ENCODE measurements around the gene TECPR2. TPM values are rescaled to one million over a fixed set of nuclear protein-coding genes. Genes with fewer than 3 reads are reported as not detected.

Gene TECPR2
- total RNA-seq, 1 donor from 2014 or later = 21.4 TPM

DNA sequence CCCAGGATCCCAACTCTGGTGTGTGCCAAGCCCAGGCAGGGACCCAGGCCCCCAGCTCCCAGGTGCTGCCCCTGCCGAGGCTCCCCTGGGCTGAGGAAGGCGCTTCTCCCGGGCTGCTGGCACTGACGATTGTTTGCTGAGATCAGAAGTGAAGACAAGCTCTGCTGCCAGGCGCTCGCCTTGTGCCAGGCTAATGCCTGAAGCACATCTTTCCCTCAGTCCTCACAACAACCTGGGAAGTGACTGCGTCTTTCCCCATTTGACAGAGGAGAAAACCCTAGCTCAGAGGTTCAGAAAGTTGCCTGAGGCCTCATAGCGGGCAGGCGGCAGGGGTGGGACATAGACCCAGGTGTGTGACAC, 110.0 kb downstream of the TECPR2 start:
- TF ChIP-seq, protein P1, sequence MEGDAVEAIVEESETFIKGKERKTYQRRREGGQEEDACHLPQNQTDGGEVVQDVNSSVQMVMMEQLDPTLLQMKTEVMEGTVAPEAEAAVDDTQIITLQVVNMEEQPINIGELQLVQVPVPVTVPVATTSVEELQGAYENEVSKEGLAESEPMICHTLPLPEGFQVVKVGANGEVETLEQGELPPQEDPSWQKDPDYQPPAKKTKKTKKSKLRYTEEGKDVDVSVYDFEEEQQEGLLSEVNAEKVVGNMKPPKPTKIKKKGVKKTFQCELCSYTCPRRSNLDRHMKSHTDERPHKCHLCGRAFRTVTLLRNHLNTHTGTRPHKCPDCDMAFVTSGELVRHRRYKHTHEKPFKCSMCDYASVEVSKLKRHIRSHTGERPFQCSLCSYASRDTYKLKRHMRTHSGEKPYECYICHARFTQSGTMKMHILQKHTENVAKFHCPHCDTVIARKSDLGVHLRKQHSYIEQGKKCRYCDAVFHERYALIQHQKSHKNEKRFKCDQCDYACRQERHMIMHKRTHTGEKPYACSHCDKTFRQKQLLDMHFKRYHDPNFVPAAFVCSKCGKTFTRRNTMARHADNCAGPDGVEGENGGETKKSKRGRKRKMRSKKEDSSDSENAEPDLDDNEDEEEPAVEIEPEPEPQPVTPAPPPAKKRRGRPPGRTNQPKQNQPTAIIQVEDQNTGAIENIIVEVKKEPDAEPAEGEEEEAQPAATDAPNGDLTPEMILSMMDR (IDR thresholded peaks at IDR 0.05) = no peak
- Histone ChIP-seq H3K27me3 (no peaks in the 10 kb centered on the region), H3K9me3 (no peaks in the 10 kb centered on the region), H3K36me3 (no peaks in the 10 kb centered on the region), H3K27ac (no peak overlapping the region), H3K4me3 (no peak overlapping the region), H3K4me1 (peaks cover 7% of the 10 kb centered on the region)
- no peak for ATAC-seq
- DNase-seq = no peak
- intact Hi-C loops (cut with DNase I) = no loop called here

DNA sequence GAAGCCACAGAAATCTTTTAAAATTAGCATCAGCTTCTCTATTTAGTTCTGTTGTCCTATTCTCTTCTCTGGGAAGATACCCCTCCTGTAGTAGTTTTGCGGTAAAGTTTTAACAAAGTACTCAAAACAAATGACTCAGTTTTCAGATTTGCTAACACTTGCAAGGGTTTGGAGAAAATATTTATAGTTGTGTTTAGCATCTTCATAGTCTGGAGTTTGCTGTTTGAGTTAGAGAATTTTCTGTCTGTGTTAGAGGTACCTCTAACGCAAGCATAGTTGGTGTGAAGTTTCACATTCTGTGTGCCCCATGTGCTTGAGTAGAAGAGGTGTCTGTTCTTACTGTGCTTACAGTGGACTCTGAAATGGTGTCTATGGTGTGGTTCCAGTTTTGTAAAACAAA, 110.8 kb downstream of the TECPR2 start:
- DNase-seq = no peak
- Histone ChIP-seq H3K27ac (no peak overlapping the region), H3K36me3 (no peaks in the 10 kb centered on the region), H3K4me1 (peaks cover 7% of the 10 kb centered on the region), H3K9me3 (no peaks in the 10 kb centered on the region), H3K27me3 (no peaks in the 10 kb centered on the region), H3K4me3 (no peak overlapping the region)
- intact Hi-C loops (cut with DNase I) = no loop called here
- TF ChIP-seq, protein P1 (IDR thresholded peaks at IDR 0.05) = no peak
- no peak for ATAC-seq

DNA sequence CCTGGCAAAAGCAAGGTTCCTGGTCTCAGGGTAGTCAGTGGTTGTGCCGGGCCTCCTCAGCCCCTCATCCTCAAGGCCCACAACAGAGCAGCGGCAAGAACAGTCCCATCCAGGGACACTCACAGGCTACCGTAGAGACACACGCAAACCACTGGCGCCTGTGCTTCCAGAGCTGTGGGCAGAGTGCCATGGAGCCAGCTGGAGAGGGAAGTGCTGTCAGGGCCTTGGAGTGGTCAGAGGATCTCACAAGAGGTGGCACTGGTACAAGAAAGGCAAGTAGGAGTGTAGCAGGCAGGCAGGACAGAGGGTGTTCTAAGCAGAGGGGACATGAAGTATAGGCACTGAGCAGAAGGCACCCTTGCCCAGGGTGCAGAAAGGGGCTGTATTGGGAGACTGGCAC, 112.2 kb downstream of the TECPR2 start:
- TF ChIP-seq, protein P1 (IDR thresholded peaks at IDR 0.05) = no peak
- Histone ChIP-seq H3K27me3 (no peaks in the 10 kb centered on the region), H3K36me3 (no peaks in the 10 kb centered on the region), H3K27ac (no peak overlapping the region), H3K4me3 (no peak overlapping the region), H3K9me3 (no peaks in the 10 kb centered on the region), H3K4me1 (peaks cover 11% of the 10 kb centered on the region)
- peak; percentile 84 for ATAC-seq
- intact Hi-C loops (cut with DNase I) = no loop called here
- peak; percentile 86 for DNase-seq

DNA sequence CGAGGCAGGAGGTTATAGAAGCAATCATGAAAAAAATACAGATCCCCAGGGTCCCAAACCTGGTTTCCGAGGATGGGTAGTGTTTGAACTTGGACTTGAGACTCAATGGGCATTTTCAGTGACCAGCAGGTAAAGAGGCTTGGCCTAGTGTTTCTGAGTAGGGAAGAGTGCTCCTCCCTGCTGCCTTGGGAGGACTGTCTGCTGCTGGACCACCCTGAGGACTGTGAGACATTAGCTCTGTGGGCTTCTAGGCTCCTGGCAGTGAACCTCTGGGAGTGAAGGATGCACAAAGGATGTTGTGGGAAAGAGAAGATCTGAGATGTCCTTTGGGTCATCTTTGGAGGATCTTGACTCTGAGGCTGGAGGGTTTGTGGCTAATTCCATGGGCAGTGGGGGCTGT, 116.4 kb downstream of the TECPR2 start:
- intact Hi-C loops (cut with DNase I) = no loop called here
- peak overlapping the region; percentile 48 for H3K27ac ChIP-seq
- H3K27me3 ChIP-seq = no peaks in the 10 kb centered on the region
- TF ChIP-seq, protein P1 (IDR thresholded peaks at IDR 0.05) = no peak
- peaks cover 13% of the 10 kb centered on the region for H3K4me1 ChIP-seq
- H3K9me3 ChIP-seq = no peaks in the 10 kb centered on the region
- no peaks in the 10 kb centered on the region for H3K36me3 ChIP-seq
- ATAC-seq (no peak), DNase-seq (no peak)
- no peak overlapping the region for H3K4me3 ChIP-seq

DNA sequence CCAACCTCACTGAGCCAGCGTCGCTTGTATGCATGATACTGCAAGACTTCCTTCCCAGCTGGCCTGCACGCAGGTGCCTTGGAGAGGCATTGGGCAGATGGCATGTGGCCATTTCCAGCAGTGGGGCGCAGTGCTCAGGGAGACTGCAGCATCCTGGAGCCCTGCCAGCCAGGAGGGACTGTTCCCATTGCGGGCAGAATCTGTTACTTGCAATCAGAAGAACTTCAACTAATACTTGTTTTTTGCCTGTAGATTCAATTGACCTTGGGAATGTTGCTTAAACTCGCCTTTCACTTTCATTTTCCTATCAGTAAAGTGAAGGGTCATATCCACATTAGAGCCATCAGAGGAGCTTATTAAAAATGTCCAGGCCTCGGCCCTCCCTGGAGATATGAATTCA, 117.0 kb downstream of the TECPR2 start:
- Histone ChIP-seq H3K27ac (peak overlapping the region; percentile 48), H3K27me3 (no peaks in the 10 kb centered on the region), H3K4me3 (peak overlapping the region; percentile 33), H3K4me1 (peaks cover 13% of the 10 kb centered on the region), H3K36me3 (no peaks in the 10 kb centered on the region), H3K9me3 (no peaks in the 10 kb centered on the region)
- ATAC-seq (peak; percentile 71), DNase-seq (peak; percentile 83)
- TF ChIP-seq, protein P1 (IDR thresholded peaks at IDR 0.05) = no peak
- intact Hi-C loops (cut with DNase I) = no loop called here

DNA sequence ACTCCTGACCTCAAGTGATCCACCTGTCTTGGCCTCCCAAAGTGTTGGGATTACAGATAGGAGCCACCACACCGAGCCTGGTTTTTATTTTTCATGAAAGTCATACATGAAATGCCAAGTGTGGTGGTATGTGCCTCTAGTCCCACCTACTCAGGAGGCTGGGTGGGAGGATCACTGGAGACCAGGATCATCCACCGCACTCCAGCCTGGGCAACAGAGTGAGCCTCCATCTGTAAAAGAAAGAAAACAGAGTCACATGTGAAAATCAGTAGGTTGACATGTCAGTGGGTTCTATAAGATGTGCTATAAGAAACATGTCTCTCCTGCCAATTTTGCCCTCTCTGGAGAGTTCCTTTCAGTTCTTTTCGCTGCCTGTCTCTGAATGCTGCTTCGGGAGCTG, 118.6 kb downstream of the TECPR2 start:
- intact Hi-C loops (cut with DNase I) = no loop called here
- no peak for ATAC-seq
- Histone ChIP-seq H3K27ac (no peak overlapping the region), H3K4me1 (peaks cover 6% of the 10 kb centered on the region), H3K9me3 (no peaks in the 10 kb centered on the region), H3K4me3 (no peak overlapping the region), H3K27me3 (no peaks in the 10 kb centered on the region), H3K36me3 (no peaks in the 10 kb centered on the region)
- TF ChIP-seq, protein P1 (IDR thresholded peaks at IDR 0.05) = no peak
- DNase-seq = peak; percentile 7

Data from upper lobe of right lung (tissue), 1 donor.